HG03469 (cell line): Measurements from ENCODE around the gene HSPA4.
A peak's percentile ranks its signal among the peaks of the same experiment; 100 is the strongest.
"Not testable (repeated sequence)": the region's sequence is repeated elsewhere in the genome, so short reads cannot be mapped to it uniquely, and the experiment has no call there.

Experiments used
- ATAC-seq: cut with Tn5 transposase; IDR thresholded peaks from one replicate; pipeline ENCODE4 v1.9.1; 2021; ENCODE audit warnings: mild to moderate bottlenecking, moderate library complexity, moderate number of reproducible peaks; ENCODE audit not compliant: unreplicated experiment

The HSPA4 gene

DNA sequence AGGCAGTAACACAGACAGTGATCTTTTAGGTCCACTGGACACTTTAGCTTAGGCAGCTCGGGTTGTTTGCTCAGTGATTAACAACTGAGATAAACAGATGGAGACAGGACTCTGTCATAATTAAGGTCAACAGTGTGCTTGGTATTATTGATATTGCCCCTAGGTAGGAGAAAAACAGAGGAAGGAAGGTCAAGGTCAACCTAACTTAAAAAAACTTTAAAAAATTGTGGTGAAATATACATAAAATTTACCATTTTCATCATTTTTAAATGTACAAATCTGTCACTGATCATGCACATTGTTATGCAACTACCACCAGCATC lies 2.1 kb upstream of the HSPA4 start:
- ATAC-seq, result no peak

DNA sequence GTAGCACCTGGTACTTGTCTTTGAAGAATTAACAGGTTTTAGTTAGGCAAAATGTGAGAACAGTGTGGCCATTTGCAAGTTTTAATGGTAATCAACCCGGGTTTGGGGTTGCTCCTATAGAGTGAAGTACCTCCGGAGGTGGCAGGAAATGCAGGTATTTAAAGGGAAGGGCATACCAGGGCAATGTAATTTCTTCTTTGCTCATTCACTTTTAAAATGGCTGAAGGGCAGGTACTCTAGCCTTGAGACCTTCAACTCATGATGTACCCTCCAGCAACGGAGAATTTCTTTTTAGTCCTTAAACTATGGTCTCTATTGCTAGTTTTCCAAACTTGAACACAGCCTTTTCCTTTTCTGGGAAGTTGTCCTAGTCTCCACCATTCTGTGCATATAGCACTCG lies 1.3 kb upstream of the HSPA4 start:
- ATAC-seq, result no peak

GRCh38 chr5:133051061-133051541 lies 712 bp upstream of the HSPA4 start:
- ATAC-seq, result no peak

- ATAC-seq, result peak; percentile 22
These were observed 733 bp downstream of the HSPA4 start for GRCh38 chr5:133052317-133053175.

- ATAC-seq, result no peak
These were observed 1.6 kb downstream of the HSPA4 start for GRCh38 chr5:133053448-133053847.

DNA sequence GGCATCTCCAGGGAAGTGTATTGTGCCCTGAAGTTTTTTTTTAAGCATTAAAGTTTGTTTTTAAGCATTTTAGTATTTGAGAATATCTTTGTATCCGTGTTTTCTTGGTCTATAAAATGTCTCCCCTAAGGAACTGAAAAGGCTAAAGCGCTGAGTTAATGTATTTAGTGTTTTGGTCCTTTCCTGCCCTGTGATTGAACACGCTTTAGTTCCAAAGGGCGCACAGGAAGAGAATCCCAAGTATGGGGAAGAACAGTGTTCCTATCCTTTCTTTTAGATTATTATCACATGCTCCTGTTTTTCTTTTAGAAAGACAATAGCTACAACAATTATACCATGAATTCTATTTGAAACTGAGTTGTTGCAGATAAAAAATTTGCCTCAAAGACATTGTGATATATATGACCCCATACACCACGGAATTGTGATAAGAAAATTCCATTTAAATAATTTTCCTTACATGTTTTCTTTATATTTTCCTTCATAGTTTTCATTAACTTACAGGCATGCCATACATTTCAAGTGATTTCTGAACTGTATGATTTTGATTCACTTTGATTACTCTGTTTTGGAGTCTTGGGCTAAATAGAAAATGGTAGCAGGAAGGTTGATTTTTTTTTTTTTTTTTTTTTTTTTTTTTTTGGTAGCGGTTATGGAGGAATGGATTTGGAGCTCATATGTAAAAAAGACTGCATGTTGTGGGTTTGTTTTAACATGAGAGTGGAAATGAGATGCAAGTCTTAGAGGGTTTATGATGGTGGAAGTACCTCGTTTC lies 3.1 kb downstream of the HSPA4 start:
- no peak for ATAC-seq

DNA sequence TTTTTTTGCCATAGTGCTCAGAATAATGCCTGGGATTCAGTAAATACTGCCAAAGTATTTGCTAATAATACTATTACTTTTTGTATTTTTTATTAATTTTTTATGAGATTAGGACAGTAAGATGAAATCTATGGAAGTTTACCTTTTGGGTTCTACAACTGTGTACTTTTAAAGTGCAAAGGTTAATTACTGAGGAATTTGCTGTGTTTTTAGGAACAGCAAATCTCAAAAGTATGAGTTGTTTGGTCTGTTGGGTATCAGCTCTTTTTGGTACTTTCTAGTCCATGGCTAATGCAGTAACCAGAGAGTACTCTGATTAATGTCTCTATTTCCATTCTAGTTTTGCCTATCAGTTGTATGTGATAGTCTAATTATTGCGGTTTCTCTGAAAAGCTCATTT lies 5.1 kb downstream of the HSPA4 start:
- ATAC-seq, result no peak

- no peak for ATAC-seq
These were observed 7.8 kb downstream of the HSPA4 start for GRCh38 chr5:133059621-133060020.

DNA sequence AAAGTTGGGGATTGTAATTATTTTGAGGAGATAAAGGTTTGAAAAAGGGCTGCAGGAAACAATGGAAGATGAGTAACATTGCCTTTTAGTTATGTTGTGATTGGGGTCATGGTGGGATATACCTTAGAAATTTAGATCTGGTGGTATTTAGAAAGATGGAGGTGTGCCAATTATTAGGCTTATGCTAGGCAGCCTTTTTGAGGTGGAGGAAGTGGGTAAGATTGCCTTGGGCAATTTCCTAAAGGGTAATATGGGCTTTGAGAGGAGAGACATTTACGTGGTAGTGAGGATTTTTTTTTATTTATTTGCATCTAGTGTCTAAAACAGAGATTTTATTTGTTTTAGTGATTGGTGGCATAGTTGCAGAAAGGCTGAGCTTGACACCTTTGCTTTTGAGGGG lies 10.5 kb downstream of the HSPA4 start:
- no peak for ATAC-seq

DNA sequence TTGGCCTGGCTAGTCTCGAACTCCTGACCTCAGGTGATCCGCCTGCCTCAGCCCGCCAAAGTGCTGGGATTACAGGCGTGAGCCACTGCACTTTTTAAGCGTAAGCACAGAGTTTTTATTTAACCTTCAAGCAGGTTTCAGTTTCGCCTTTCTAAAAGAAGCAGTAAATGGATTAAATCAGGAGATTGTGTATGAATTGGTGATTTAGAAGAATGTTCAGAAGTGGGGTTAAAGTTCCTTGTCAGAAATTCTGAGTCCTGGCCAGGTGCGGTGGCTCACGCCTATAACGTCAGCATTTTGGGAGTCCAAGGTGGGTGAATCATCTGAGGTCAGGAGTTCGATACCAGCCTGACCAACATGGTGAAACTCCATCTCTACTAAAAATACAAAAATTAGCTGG lies 12.2 kb downstream of the HSPA4 start:
- ATAC-seq, result no peak

- ATAC-seq, result no peak
These were observed 13.7 kb downstream of the HSPA4 start for GRCh38 chr5:133065471-133065870.

DNA sequence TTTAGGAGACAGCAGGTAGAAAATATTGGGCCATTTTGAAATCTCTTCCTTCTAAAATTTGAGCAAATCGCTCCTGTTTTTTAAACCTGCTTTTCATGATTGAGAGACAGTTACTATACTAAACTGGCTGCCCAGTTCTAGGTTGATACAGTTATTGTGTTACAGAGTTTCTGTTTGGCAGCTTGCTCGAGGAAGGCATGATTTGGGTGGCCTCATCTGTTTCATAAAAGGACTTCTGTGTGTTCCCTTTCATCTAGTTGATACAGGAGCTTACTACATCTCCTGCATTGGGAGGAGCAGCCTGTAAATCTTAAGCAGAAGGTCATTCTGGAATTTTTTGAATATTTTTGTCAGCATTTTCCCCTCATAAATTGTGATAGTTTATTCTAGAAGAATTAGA lies 14.2 kb downstream of the HSPA4 start:
- no peak for ATAC-seq

DNA sequence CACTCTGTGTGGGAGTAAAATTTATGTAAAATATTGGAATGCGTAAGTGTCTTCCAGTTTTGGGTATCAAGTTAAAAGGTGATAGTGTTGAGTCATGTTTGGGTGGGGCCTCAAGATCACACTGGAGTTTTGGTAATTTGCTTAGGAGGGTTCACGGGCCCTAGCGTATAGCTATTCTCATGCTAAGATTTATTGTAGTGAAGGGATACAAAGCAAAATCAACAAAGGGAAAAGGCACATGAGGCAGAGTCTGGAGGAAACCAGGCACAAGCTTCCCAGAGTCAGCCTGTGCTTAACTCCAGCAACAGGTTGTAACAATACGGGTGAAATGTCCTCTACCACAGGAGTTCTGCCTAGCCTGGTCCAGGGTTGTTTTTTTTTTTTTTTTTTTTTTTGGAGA lies 20.2 kb downstream of the HSPA4 start:
- no peak for ATAC-seq

DNA sequence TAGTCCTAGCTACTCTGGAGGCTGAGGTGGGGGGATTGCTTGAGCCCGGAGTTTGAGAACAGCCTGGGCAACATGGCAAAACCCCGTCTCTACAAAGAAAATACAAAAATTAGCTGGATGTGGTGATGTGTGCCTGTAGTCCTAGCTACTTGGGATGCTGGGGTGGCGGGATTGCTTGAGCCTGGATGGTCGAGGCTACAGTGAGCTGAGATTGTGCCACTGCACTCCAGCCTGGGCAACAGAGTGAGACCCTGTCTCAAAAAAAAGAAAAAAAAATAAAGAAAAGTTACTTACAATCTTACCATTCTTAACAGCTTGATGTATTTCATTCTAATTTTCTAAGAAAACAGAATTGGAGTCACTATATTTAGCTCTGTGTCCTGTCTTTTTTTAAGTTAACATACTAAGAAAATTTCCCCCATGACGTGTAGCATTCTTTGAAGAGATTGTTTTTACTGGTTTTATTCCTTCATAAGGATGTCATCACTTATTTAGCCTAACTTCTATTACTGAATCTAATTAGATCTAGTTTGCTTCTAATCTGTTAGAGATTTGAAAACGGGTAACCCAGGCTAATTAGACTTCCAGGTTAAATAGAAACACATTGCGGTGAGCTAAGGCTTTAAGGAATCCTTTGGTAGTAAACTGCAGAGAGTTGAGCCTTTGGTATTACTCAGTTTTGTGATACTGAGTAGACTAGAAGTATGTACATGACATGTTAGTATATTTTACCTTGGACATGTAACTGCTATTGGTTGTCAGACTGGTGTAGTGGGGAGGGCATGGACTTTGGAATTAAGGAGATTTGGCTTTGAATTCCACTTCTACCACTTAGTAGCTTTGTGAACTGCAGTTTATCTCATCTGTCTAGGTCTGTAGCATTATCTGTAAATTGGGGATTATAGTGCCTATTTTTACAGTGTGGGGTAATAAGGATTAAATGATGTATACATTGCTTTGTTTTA lies 24.0 kb downstream of the HSPA4 start:
- no peak for ATAC-seq

GRCh38 chr5:133079048-133079447 lies 27.2 kb downstream of the HSPA4 start:
- ATAC-seq, result no peak

DNA sequence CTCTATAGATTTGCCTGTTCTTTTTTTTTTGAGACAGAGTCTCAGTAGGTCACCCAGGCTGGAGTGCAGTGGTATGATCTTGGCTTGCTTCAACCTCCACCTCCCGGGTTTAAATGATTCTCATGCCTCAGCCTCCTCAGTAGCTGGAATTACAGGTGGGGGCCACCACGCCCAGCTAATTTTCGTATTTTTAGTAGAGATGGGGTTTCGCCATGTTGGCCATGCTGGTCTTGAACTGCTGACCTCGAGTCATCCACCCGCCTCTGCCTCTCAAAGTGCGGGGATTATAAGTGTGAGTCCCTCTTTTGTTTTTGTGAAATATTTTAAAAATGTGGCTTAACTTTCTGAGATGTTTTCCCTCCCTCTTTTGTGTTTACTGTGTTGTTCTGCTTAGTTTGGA lies 29.2 kb downstream of the HSPA4 start:
- no peak for ATAC-seq

GRCh38 chr5:133081703-133082102 lies 29.9 kb downstream of the HSPA4 start:
- ATAC-seq, result no peak

DNA sequence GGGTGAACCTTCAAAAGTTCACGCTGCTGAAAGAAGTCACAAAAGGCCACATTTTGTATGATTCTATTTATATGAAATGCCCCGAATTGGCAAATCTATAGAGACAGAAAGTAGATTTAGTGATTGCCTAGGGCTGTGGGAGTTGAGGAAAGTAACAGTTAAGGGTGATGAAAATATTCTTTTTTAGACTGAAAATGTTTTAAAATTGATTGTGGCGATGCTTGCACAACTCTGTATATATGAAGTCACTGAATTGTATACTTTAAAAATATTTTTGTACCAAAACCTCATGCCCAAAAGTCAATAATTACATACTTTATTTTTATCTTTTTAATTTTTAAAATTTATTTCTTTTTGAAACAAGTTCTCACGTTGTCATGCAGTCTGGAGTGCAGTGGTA lies 30.3 kb downstream of the HSPA4 start:
- ATAC-seq, result no peak

DNA sequence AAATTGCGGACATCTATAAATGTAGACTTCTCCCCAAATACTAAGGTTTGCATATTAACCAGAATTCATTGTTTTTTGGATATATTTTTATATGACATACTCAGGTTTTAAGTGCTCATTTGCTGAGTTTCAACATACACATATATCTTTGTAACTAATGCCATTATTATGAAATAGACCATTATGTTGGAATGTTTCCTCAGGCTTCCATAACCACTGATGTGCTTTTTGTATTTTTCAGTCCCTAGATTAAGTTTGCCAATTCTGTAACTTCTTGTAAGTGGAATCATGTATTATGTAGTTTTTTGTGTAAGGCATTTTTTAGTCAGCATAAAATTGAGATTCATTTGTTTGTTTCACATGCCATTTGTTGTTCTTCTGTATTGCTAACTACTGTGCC lies 32.1 kb downstream of the HSPA4 start:
- no peak for ATAC-seq

DNA sequence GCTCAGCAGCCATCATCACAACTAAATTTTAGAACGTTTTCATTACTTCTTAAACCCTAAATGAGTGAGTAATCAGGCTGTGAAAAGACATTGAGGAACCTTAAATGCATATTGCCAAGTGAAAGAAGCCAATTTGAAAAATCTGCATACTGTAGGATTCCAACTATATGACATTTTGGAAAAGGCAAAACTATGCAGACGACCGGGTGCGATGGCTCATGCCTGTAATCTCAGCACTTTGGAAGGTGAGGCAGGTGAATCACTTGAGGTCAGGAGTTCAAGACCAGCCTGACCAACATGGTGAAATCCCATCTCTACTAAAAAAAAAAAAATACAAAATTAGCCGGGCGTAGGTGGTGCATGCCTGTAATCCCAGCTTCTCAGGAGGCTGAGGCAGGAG lies 33.4 kb downstream of the HSPA4 start:
- ATAC-seq, result not testable (repeated sequence)

- ATAC-seq, result no peak
These were observed 34.6 kb downstream of the HSPA4 start for GRCh38 chr5:133086366-133086875.
